ENCODE data around the gene RNF126. TPM values are rescaled to one million over a fixed set of nuclear protein-coding genes. Genes with fewer than 3 reads are reported as not detected.
"Not testable (repeated sequence)": the region's sequence is repeated elsewhere in the genome, so short reads cannot be mapped to it uniquely, and the experiment has no call there.

RNF126 gene
- total RNA-seq, 2 donors from 2014 or later: 47.8 to 61.9 TPM

DNA sequence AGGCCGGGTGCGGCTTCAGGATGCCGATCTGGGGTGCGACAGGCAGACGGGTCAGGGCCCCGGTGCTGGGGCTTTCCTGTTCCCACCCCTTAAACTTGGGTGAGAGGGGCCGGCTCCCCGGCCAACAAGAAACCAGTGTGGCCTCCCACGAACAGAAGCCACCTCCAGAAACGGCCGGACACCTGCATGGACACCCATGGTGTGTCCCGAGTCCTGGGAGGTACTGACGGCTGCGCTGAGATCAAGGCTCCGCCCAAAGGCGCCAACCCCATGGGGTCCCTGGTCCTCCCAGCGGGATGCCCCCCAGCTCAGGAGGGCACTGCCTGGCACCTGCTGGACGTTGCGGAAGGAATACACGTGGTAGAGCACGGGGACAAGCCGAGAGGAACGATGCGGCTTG, 41.2 kb downstream of the RNF126 start:
- H3K36me3 ChIP-seq: peaks cover 42% of the 10 kb centered on the region
- ATAC-seq (ENCODE audit: insufficient number of reproducible peaks, low FRiP score, low read depth) (no peak), DNase-seq (ENCODE audit: low spot score) (no peak)

DNA sequence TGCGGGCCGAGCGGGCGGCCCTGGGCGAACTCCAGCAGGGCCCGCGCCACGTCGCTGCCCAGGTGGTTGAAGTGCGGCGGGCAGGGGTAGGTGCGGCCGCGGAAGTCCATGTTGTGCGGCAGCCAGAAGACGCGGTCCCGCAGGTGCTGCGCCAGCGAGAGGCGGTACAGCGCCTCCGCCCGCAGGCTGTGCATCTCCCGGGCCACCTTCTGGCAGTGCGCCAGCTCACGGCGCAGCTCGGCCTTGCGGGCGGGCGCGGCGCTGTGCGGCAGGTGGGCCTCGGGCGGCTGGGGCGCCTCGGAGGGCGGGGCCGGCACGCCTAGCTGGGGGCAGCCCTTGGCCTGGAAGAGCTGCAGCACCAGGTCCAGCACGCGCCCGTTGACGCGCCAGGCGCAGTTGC, 41.8 kb downstream of the RNF126 start:
- H3K27ac ChIP-seq; H3K9me3 ChIP-seq; H3K4me1 ChIP-seq (ENCODE audit: control insufficient read depth in 1 of 2, low read depth in 2 of 2); DNase-seq (ENCODE audit: low spot score); H3K4me3 ChIP-seq; ATAC-seq (ENCODE audit: insufficient number of reproducible peaks, low FRiP score, low read depth); H3K27me3 ChIP-seq (replicated peaks; ENCODE audit: insufficient read depth): not testable (repeated sequence)
- H3K36me3 ChIP-seq: peaks cover 42% of the 10 kb centered on the region

More for the DNA sequence above, 41.2 kb downstream of the RNF126 start:
- Histone ChIP-seq H3K9me3 (no peaks in the 10 kb centered on the region), H3K27me3 (replicated peaks; ENCODE audit: insufficient read depth) (no peaks in the 10 kb centered on the region), H3K4me3 (no peak overlapping the region), H3K27ac (no peak overlapping the region), H3K4me1 (ENCODE audit: control insufficient read depth in 1 of 2, low read depth in 2 of 2) (no peaks in the 10 kb centered on the region)
- TF ChIP-seq, protein P1, sequence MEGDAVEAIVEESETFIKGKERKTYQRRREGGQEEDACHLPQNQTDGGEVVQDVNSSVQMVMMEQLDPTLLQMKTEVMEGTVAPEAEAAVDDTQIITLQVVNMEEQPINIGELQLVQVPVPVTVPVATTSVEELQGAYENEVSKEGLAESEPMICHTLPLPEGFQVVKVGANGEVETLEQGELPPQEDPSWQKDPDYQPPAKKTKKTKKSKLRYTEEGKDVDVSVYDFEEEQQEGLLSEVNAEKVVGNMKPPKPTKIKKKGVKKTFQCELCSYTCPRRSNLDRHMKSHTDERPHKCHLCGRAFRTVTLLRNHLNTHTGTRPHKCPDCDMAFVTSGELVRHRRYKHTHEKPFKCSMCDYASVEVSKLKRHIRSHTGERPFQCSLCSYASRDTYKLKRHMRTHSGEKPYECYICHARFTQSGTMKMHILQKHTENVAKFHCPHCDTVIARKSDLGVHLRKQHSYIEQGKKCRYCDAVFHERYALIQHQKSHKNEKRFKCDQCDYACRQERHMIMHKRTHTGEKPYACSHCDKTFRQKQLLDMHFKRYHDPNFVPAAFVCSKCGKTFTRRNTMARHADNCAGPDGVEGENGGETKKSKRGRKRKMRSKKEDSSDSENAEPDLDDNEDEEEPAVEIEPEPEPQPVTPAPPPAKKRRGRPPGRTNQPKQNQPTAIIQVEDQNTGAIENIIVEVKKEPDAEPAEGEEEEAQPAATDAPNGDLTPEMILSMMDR (IDR thresholded peaks at IDR 0.05): no peak

DNA sequence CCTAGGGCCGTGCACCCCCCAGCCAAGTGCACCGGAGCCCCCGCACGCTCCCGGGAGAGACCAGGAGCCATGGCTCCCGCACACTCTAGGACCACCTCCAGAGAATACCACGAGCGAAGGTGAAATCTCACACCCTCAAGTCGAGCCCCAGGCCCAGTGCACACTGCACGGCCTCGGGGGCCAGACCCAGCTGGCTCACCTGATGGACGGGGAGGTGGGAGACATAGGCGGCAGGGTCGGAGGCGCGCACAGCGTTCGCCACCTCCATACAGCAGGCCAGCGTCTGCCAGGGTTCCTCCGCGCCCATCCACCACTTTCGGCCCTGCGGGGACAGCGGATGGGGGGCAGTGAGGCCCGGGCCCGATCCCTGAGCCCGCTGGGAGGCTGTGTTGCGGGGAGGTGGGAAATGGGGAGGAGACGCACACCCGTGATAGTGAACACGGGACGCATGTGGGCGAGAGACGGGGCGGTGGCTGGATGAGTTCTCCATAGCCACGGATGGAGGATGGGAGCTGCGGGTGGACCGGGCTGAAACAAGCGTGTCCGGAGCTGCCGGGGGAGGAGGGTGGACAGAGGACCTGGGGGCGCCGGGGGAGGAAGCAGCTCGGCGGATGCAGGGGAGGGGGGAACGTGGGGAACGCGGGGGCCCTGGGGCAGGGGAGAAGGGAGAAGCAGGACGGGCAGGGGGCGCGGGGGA, 42.7 kb downstream of the RNF126 start:
- DNase-seq (ENCODE audit: low spot score) (no peak), ATAC-seq (ENCODE audit: insufficient number of reproducible peaks, low FRiP score, low read depth) (no peak)
- Histone ChIP-seq H3K36me3 (peaks cover 38% of the 10 kb centered on the region), H3K27ac (no peak overlapping the region), H3K9me3 (no peaks in the 10 kb centered on the region), H3K27me3 (replicated peaks; ENCODE audit: insufficient read depth) (no peaks in the 10 kb centered on the region), H3K4me1 (ENCODE audit: control insufficient read depth in 1 of 2, low read depth in 2 of 2) (no peaks in the 10 kb centered on the region), H3K4me3 (no peak overlapping the region)
- TF ChIP-seq, protein P1 (IDR thresholded peaks at IDR 0.05): no peak

DNA sequence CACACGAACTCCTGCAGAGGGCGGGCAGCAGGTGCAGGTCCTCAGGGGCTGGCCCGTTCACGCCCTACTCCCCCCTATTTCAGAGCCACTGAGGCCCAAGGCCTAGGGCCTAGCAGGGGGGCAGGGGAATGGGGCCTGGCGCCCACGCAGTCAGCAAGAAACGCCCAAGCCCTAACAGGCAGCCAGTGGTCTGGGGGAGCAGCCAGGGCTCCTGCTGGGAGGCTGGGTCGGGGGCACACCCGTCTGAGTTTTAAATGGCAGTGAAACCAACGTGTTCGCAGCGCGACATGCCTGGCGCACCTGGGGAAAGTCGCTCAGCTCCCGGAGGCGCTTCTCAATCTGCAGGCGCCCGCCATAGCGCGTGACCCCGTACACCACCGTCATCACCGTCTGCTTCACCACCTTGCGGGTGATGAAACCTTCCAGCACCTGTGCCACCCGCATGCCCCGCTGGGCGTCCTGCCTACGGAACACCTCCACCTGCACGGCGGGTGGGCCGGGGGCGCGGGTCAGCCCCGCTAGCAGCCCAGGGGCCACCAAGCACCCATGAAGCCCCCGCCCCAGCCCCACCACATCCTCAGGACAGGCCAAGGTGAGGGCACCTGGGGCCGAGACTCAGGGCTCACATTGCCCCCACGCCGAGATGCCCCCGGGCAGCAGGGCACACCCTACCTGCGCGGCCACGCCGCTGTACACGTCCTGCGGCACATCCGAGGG, 43.6 kb downstream of the RNF126 start:
- Histone ChIP-seq H3K36me3 (peaks cover 38% of the 10 kb centered on the region), H3K27me3 (replicated peaks; ENCODE audit: insufficient read depth) (no peaks in the 10 kb centered on the region), H3K27ac (no peak overlapping the region), H3K9me3 (no peaks in the 10 kb centered on the region), H3K4me1 (ENCODE audit: control insufficient read depth in 1 of 2, low read depth in 2 of 2) (no peaks in the 10 kb centered on the region), H3K4me3 (no peak overlapping the region)
- TF ChIP-seq, protein P1 (IDR thresholded peaks at IDR 0.05): no peak
- ATAC-seq (ENCODE audit: insufficient number of reproducible peaks, low FRiP score, low read depth): no peak
- no peak for DNase-seq (ENCODE audit: low spot score)

DNA sequence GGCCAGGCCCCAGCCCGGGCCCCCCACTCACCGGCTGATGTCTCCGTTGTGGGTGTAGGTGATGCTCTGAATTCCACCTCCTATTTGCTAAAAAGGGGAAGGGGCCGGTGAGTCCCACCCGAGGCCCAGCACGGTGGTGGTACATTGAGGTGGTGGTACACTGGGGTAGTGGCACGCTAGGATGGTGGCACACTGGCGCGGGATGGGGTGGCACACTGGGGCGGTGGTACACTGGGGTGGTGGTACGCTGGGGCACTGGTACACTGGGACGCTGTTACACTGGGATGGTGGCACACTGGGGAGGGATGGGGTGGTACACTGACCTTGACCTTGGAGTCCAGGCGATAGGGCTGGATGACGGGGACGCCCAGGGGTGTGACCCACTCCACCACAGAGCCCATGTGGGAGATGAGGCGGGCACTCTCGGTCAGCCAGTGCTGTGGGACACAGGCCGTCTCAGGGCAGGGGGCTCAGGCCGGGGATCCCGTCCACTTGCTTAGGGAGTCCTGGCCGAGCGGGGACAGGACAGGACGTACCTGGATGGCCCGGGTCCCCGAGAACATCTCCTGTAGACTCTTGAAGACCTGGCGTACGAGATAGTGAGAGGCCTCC, 44.2 kb downstream of the RNF126 start:
- no peak overlapping the region for H3K4me3 ChIP-seq
- no peak for ATAC-seq (ENCODE audit: insufficient number of reproducible peaks, low FRiP score, low read depth)
- no peak for DNase-seq (ENCODE audit: low spot score)

More for the DNA sequence above, 44.2 kb downstream of the RNF126 start:
- H3K27me3 ChIP-seq (replicated peaks; ENCODE audit: insufficient read depth): no peaks in the 10 kb centered on the region
- no peak overlapping the region for H3K27ac ChIP-seq
- H3K36me3 ChIP-seq: peaks cover 35% of the 10 kb centered on the region
- no peaks in the 10 kb centered on the region for H3K9me3 ChIP-seq
- TF ChIP-seq, protein P1 (IDR thresholded peaks at IDR 0.05): no peak
- no peaks in the 10 kb centered on the region for H3K4me1 ChIP-seq (ENCODE audit: control insufficient read depth in 1 of 2, low read depth in 2 of 2)
